ENCODE measurements around the gene APLP1. TPM values are rescaled to one million over a fixed set of nuclear protein-coding genes. Genes with fewer than 3 reads are reported as not detected.

Gene APLP1
- total RNA-seq, 4 donors from 2014 or later = 0.64 to 1.6 (median 0.96) TPM

DNA sequence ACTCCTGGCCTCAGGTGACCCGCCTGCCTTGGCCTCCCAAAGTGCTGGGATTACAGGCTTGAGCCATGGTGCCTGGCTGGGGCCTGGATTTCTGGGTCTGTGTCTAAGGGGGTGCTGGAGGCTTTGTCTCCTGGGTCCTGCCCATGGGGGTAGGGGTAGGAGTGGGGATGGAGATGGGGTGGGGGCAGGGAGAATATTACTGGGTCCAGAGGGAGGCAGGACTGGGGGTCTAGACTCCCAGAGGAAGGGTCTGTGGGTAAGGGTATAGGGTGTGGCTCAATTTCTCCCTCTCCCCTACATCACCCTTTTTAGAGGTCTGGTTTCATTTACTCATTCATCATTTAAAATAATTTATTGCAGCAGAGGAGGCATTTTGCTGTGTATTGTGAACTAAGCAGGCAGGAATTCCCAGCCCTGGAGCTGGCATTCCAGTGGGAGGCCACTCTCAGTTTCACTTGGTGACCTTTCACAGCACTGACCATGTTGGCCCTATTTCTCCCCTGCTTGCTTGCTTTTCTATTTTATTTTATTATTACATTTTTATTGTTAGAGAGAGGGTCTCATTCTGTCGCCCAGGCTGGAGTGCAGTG lies 32.8 kb downstream of the APLP1 start:
- DNase-seq (ENCODE audit: low spot score in 2 of 2) = no peak
- 70% methylated on average over 2 of the region's 2 CpGs for WGBS
- Histone ChIP-seq H3K27me3 (no peaks in the 10 kb centered on the region), H3K4me3 (peak overlapping the region; percentile 70), H3K9me3 (no peaks in the 10 kb centered on the region), H3K4me1 (peaks cover 47% of the 10 kb centered on the region), H3K27ac (peak overlapping the region; percentile 71), H3K36me3 (peaks cover 11% of the 10 kb centered on the region)
- no peak for TF ChIP-seq POLR2AphosphoS5 (IDR thresholded peaks at IDR 0.05)
- TF ChIP-seq, protein P1, sequence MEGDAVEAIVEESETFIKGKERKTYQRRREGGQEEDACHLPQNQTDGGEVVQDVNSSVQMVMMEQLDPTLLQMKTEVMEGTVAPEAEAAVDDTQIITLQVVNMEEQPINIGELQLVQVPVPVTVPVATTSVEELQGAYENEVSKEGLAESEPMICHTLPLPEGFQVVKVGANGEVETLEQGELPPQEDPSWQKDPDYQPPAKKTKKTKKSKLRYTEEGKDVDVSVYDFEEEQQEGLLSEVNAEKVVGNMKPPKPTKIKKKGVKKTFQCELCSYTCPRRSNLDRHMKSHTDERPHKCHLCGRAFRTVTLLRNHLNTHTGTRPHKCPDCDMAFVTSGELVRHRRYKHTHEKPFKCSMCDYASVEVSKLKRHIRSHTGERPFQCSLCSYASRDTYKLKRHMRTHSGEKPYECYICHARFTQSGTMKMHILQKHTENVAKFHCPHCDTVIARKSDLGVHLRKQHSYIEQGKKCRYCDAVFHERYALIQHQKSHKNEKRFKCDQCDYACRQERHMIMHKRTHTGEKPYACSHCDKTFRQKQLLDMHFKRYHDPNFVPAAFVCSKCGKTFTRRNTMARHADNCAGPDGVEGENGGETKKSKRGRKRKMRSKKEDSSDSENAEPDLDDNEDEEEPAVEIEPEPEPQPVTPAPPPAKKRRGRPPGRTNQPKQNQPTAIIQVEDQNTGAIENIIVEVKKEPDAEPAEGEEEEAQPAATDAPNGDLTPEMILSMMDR (IDR thresholded peaks at IDR 0.05) = no peak
- TF ChIP-seq EP300 (IDR thresholded peaks at IDR 0.05) = no peak
- TF ChIP-seq POLR2A (IDR thresholded peaks at IDR 0.05) = no peak

DNA sequence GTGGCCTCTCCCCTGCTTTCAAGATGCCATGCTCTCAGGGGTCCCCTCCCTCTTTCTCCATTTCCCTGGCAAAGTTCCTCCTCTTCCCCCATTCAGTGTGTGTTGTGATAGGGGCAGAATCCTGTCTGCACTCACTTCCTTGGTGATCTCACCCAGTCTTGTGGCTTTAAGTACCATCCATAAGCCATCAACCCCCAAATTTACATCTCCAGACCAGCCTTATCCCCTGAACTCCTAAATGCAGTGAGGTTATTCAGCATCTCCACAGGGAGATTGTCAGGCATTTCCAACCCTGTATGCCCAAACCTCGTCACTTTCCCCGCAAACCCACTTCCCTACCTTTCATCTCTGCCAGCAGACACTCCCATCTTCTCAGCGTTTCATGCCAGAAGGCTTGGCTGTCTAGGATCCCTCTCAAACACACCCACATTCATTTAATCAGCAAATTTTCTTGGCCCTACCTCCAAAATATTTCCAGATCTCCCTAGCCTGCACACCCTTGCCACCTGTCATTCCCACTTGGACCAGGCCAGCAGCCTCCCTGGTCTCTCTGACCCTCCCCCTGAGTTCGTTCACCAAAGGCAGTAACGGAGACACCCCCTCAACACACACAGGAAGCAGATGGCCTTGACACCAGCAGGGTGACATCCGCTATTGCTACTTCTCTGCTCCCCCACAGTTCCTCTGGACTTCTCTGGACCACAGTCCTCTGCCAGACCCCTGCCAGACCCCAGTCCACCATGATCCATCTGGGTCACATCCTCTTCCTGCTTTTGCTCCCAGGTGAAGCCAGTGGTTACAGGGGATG lies 33.7 kb downstream of the APLP1 start, which contains the start of gene HCST:
TSS of gene HCST (plus strand) at position 676 of the 808 bp plus-strand sequence. CDS start at position 741, 65 bp downstream.
- Histone ChIP-seq H3K27me3 (no peaks in the 10 kb centered on the region), H3K4me1 (peaks cover 52% of the 10 kb centered on the region), H3K36me3 (peaks cover 1% of the 10 kb centered on the region), H3K4me3 (peak within 1 kb of the TSS; percentile 21), H3K9me3 (no peaks in the 10 kb centered on the region), H3K27ac (peak within 1 kb of the TSS; percentile 71)
- WGBS = 17% methylated on average over 6 of the region's 6 CpGs
- TF ChIP-seq, protein P1 (IDR thresholded peaks at IDR 0.05) = no peak
- TF ChIP-seq POLR2AphosphoS5 (IDR thresholded peaks at IDR 0.05) (no peak), POLR2A (IDR thresholded peaks at IDR 0.05) (no peak), EP300 (IDR thresholded peaks at IDR 0.05) (no peak)
- DNase-seq (ENCODE audit: low spot score in 2 of 2) = no peak

DNA sequence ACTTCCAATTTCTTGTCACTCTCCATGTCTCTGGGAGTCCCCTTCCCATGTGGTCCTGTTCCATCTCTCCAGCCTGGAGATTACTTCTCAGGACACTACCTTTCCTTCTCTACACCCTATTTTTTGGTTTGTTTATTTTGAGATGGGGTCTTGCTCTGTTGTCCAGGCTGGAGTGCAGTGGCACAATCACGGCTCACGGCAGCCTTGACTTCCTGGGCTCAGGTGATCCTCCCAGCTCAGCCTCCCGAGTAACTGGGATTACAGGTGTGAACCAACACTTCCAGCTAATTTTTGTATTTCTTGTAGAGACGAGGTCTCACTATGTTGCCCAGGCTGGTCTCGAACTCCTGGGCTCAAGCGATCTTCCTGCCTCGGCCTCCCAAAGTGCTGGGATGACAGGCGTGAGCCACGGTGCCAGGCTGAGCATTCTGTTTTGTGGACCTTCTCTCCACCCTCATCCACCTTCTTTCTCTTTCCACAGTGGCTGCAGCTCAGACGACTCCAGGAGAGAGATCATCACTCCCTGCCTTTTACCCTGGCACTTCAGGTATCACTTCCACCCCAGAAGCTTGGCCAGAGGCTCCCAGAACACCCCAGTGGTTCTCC lies 34.6 kb downstream of the APLP1 start:
- WGBS = 57% methylated on average over 9 of the region's 10 CpGs
- TF ChIP-seq POLR2A (IDR thresholded peaks at IDR 0.05) = no peak
- no peak for TF ChIP-seq EP300 (IDR thresholded peaks at IDR 0.05)
- TF ChIP-seq POLR2AphosphoS5 (IDR thresholded peaks at IDR 0.05) = no peak
- TF ChIP-seq, protein P1 (IDR thresholded peaks at IDR 0.05) = no peak
- Histone ChIP-seq H3K4me3 (peak overlapping the region; percentile 21), H3K9me3 (no peaks in the 10 kb centered on the region), H3K27ac (peak overlapping the region; percentile 11), H3K27me3 (no peaks in the 10 kb centered on the region), H3K36me3 (no peaks in the 10 kb centered on the region), H3K4me1 (peaks cover 44% of the 10 kb centered on the region)
- no peak for DNase-seq (ENCODE audit: low spot score in 2 of 2)

DNA sequence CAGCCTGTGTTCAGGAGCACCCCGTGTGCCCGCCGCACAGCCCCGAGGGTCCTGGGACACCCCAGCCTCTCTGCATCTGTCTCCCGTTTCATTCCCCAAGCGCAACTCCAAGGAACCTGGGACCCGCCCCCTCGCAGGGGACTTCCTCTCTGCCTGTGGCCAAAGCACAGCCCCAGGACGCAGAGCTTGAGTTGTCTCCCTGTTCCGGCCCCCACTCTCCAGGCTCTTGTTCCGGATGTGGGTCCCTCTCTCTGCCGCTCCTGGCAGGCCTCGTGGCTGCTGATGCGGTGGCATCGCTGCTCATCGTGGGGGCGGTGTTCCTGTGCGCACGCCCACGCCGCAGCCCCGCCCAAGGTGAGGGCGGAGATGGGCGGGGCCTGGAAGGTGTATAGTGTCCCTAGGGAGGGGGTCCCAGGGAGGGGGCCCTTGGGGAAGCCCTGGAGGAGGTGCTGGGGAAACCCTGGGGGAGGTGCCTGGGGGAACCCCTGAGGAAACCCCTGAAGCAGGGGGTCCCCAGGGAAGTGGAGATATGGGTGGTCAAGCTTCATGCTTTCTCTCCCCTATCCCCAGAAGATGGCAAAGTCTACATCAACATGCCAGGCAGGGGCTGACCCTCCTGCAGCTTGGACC lies 35.3 kb downstream of the APLP1 start:
- H3K27me3 ChIP-seq = no peaks in the 10 kb centered on the region
- 3% methylated on average over 15 of the region's 24 CpGs for WGBS
- TF ChIP-seq POLR2A (IDR thresholded peaks at IDR 0.05) (no peak), EP300 (IDR thresholded peaks at IDR 0.05) (no peak), POLR2AphosphoS5 (IDR thresholded peaks at IDR 0.05) (no peak)
- TF ChIP-seq, protein P1 (IDR thresholded peaks at IDR 0.05) = no peak
- H3K4me3 ChIP-seq = peak overlapping the region; percentile 21
- no peaks in the 10 kb centered on the region for H3K9me3 ChIP-seq
- H3K36me3 ChIP-seq = no peaks in the 10 kb centered on the region
- H3K4me1 ChIP-seq = peaks cover 37% of the 10 kb centered on the region
- H3K27ac ChIP-seq = peak overlapping the region; percentile 11
- DNase-seq (ENCODE audit: low spot score in 2 of 2) = peak; percentile 87 to 88

All from suprapubic skin (tissue), 4 donors.